ENCODE measurements around the gene LRRC23.

The LRRC23 gene

GRCh38 chr12:6944381-6945186 is 40.0 kb downstream of the LRRC23 start:
- no peak for TF ChIP-seq FOXA1 (IDR thresholded peaks at IDR 0.05)
- no peak; the same call in 1 of the 2 replicates for TF ChIP-seq CTBP1 (IDR thresholded peaks at IDR 0.05; ENCODE audit: borderline replicate concordance)
- TF ChIP-seq ZNF384 (IDR thresholded peaks at IDR 0.05) = no peak
- TF ChIP-seq FOXK2 (IDR thresholded peaks at IDR 0.05) = no peak
- TF ChIP-seq FOXM1 (IDR thresholded peaks at IDR 0.05; ENCODE audit: borderline replicate concordance) = no peak
- TF ChIP-seq ELF4 (IDR thresholded peaks at IDR 0.05) = peak; percentile 32
- peak; percentile 73 for TF ChIP-seq L3MBTL2 (conservative IDR thresholded peaks at IDR 0.05)
- ChIA-PET CTCF (interaction anchor here (0.5 to 4.8 kb wide), 19 partner anchors 12 to 185 kb away, joined by 3 to 47 read pairs (median 4); partner anchors contain the start of genes C1R and SPSB2), POLR2A (interaction anchor here (0.6 to 8.4 kb wide), 57 partner anchors 8 to 256 kb away, joined by 3 to 450 read pairs (median 5); partner anchors contain the start of genes ATN1, C1RL, CDCA3 and CLSTN3)
- peak; percentile 74 for DNase-seq (ENCODE audit: extremely low spot score)

GRCh38 chr12:6945613-6946012 is 41.0 kb downstream of the LRRC23 start:
- ChIA-PET CTCF (interaction anchor here (0.7 to 4.8 kb wide), 6 partner anchors 13 to 168 kb away, joined by 3 to 47 read pairs (median 8); no protein-coding TSS in a partner anchor), POLR2A (interaction anchor here (1.2 to 8.4 kb wide), 8 partner anchors 15 to 163 kb away, joined by 3 to 450 read pairs (median 26); partner anchors contain the start of genes C1RL, CDCA3, ENO2 and TPI1)
- no peak for TF ChIP-seq BHLHE40 (IDR thresholded peaks at IDR 0.05; ENCODE audit: borderline replicate concordance)
- TF ChIP-seq HDGF (IDR thresholded peaks at IDR 0.05; ENCODE audit: borderline replicate concordance) = no peak
- TF ChIP-seq L3MBTL2 (conservative IDR thresholded peaks at IDR 0.05) = no peak
- no peak for TF ChIP-seq CTBP1 (IDR thresholded peaks at IDR 0.05; ENCODE audit: borderline replicate concordance)
- TF ChIP-seq ELF4 (IDR thresholded peaks at IDR 0.05) = no peak
- TF ChIP-seq FOXM1 (IDR thresholded peaks at IDR 0.05; ENCODE audit: borderline replicate concordance) = no peak
- no peak for TF ChIP-seq ARNT (IDR thresholded peaks at IDR 0.05)
- no peak for TF ChIP-seq PKNOX1 (IDR thresholded peaks at IDR 0.05)
- no peak for TF ChIP-seq SUZ12 (IDR thresholded peaks at IDR 0.05)
- TF ChIP-seq FOXK2 (IDR thresholded peaks at IDR 0.05) = no peak
- TF ChIP-seq LEF1 (IDR thresholded peaks at IDR 0.05; ENCODE audit: borderline replicate concordance) = no peak
- TF ChIP-seq FOXA1 (IDR thresholded peaks at IDR 0.05) = no peak
- no peak for TF ChIP-seq SP1 (IDR thresholded peaks at IDR 0.05)
- TF ChIP-seq NFRKB (IDR thresholded peaks at IDR 0.05) = no peak
- no peak for TF ChIP-seq ZNF384 (IDR thresholded peaks at IDR 0.05)
- no peak for TF ChIP-seq TARDBP (IDR thresholded peaks at IDR 0.05)
- DNase-seq (ENCODE audit: extremely low spot score) = no peak

GRCh38 chr12:6946033-6946919 is 41.7 kb downstream of the LRRC23 start:
- TF ChIP-seq NFRKB (IDR thresholded peaks at IDR 0.05) = no peak
- no peak for TF ChIP-seq BHLHE40 (IDR thresholded peaks at IDR 0.05; ENCODE audit: borderline replicate concordance)
- TF ChIP-seq FOXM1 (IDR thresholded peaks at IDR 0.05; ENCODE audit: borderline replicate concordance) = no peak
- no peak for TF ChIP-seq SUZ12 (IDR thresholded peaks at IDR 0.05)
- TF ChIP-seq SP1 (IDR thresholded peaks at IDR 0.05) = no peak
- TF ChIP-seq CTBP1 (IDR thresholded peaks at IDR 0.05; ENCODE audit: borderline replicate concordance) = no peak
- TF ChIP-seq PKNOX1 (IDR thresholded peaks at IDR 0.05) = no peak
- no peak for TF ChIP-seq LEF1 (IDR thresholded peaks at IDR 0.05; ENCODE audit: borderline replicate concordance)
- TF ChIP-seq FOXK2 (IDR thresholded peaks at IDR 0.05) = no peak
- no peak for TF ChIP-seq HDGF (IDR thresholded peaks at IDR 0.05; ENCODE audit: borderline replicate concordance)
- TF ChIP-seq L3MBTL2 (conservative IDR thresholded peaks at IDR 0.05) = no peak
- TF ChIP-seq ZNF384 (IDR thresholded peaks at IDR 0.05) = no peak
- no peak for TF ChIP-seq FOXA1 (IDR thresholded peaks at IDR 0.05)
- TF ChIP-seq TARDBP (IDR thresholded peaks at IDR 0.05) = no peak
- TF ChIP-seq ARNT (IDR thresholded peaks at IDR 0.05) = no peak
- DNase-seq (ENCODE audit: extremely low spot score) = no peak
- CTCF ChIA-PET = interaction anchor here (0.6 to 4.8 kb wide), 4 partner anchors 15 to 77 kb away, joined by 3 to 47 read pairs (median 13); no protein-coding TSS in a partner anchor
- POLR2A ChIA-PET = interaction anchor here (1.3 to 8.4 kb wide), 4 partner anchors 14 to 78 kb away, joined by 3 to 450 read pairs (median 34); partner anchors contain the start of gene TPI1

GRCh38 chr12:6946920-6947374 is 42.3 kb downstream of the LRRC23 start:
- DNase-seq (ENCODE audit: extremely low spot score) = no peak
- ChIA-PET POLR2A (interaction anchor here (1.3 to 8.4 kb wide), 4 partner anchors 13 to 79 kb away, joined by 3 to 450 read pairs (median 34); partner anchors contain the start of gene TPI1), CTCF (interaction anchor here (0.6 to 4.8 kb wide), 3 partner anchors 15 to 57 kb away, joined by 3 to 47 read pairs (median 23); no protein-coding TSS in a partner anchor)
- TF ChIP-seq SUZ12 (IDR thresholded peaks at IDR 0.05) = no peak
- no peak for TF ChIP-seq HDGF (IDR thresholded peaks at IDR 0.05; ENCODE audit: borderline replicate concordance)
- no peak for TF ChIP-seq FOXK2 (IDR thresholded peaks at IDR 0.05)
- no peak for TF ChIP-seq PKNOX1 (IDR thresholded peaks at IDR 0.05)
- no peak for TF ChIP-seq BHLHE40 (IDR thresholded peaks at IDR 0.05; ENCODE audit: borderline replicate concordance)
- TF ChIP-seq NFRKB (IDR thresholded peaks at IDR 0.05) = no peak
- no peak for TF ChIP-seq CTBP1 (IDR thresholded peaks at IDR 0.05; ENCODE audit: borderline replicate concordance)
- no peak for TF ChIP-seq ZNF384 (IDR thresholded peaks at IDR 0.05)
- no peak for TF ChIP-seq ARNT (IDR thresholded peaks at IDR 0.05)
- TF ChIP-seq FOXM1 (IDR thresholded peaks at IDR 0.05; ENCODE audit: borderline replicate concordance) = no peak
- TF ChIP-seq SP1 (IDR thresholded peaks at IDR 0.05) = no peak
- no peak for TF ChIP-seq LEF1 (IDR thresholded peaks at IDR 0.05; ENCODE audit: borderline replicate concordance)
